ENCODE data around the gene DCTN1.

GRCh38 chr2:74343316-74343715 is 36.8 kb downstream of the DCTN1 start, which contains the start of gene SLC4A5:
- TF ChIP-seq, protein P1, sequence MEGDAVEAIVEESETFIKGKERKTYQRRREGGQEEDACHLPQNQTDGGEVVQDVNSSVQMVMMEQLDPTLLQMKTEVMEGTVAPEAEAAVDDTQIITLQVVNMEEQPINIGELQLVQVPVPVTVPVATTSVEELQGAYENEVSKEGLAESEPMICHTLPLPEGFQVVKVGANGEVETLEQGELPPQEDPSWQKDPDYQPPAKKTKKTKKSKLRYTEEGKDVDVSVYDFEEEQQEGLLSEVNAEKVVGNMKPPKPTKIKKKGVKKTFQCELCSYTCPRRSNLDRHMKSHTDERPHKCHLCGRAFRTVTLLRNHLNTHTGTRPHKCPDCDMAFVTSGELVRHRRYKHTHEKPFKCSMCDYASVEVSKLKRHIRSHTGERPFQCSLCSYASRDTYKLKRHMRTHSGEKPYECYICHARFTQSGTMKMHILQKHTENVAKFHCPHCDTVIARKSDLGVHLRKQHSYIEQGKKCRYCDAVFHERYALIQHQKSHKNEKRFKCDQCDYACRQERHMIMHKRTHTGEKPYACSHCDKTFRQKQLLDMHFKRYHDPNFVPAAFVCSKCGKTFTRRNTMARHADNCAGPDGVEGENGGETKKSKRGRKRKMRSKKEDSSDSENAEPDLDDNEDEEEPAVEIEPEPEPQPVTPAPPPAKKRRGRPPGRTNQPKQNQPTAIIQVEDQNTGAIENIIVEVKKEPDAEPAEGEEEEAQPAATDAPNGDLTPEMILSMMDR (IDR thresholded peaks at IDR 0.05; ENCODE audit: low read depth, low read length, poor library complexity, severe bottlenecking) = no peak
- no peak for TF ChIP-seq EZH2phosphoT487 (IDR thresholded peaks at IDR 0.05; ENCODE audit: borderline replicate concordance, low read length)
